CD4-positive, alpha-beta T cell (primary cell): ENCODE data around the gene SRBD1. TPM values are rescaled to one million over a fixed set of nuclear protein-coding genes. Genes with fewer than 3 reads are reported as not detected.

Experiments used
- ATAC-seq: fragments of 200-7000 bp; cut with Tn5 transposase; one replicate; pipeline ENCODE4 v1.10.0; 2022; ENCODE audit warnings: mild to moderate bottlenecking; ENCODE audit not compliant: poor library complexity
- CTCF ChIA-PET: fragments of 350-600 bp; sonication (Branson Sonifier 250); formaldehyde crosslinking; loops from one replicate; lab custom pipeline; 2021; ENCODE audit warnings: antibody characterized with exemption, inconsistent platforms; lab: Charles Lee
- POLR2A ChIA-PET: fragments of 350-600 bp; sonication (Branson Sonifier 250); formaldehyde crosslinking; loops from one replicate; lab custom pipeline; 2021; ENCODE audit warnings: antibody characterized with exemption, inconsistent platforms; lab: Charles Lee
- DNase-seq, 14 experiments: peaks; one replicate each; pipeline ENCODE4 v3.0.0-alpha.2; 2013 to 2020; ENCODE audit warnings: mixed read lengths in 2 of 14
- H3K27ac ChIP-seq, 2 donors: one replicate each; pipeline versions ENCODE4 v1.5.1 to v1.7.0; 2013; ENCODE audit warnings: low read length in 2 of 2, low read depth in 1 of 2, mild to moderate bottlenecking in 1 of 2
- H3K27me3 ChIP-seq, 2 experiments: 1 replicate in 1 of 2; 2 replicates in 1 of 2; pipeline versions ENCODE4 v1.6.1 to v1.7.0; 2013; ENCODE audit warnings: low read length in 2 of 2, control low read depth in 1 of 2, mild to moderate bottlenecking in 1 of 2, moderate library complexity in 1 of 2; ENCODE audit not compliant: insufficient read depth in 2 of 2, control insufficient read depth in 1 of 2
- H3K36me3 ChIP-seq: one replicate; pipeline ENCODE4 v1.6.1; 2013; ENCODE audit warnings: low read length, control low read depth; ENCODE audit not compliant: insufficient read depth
- H3K4me1 ChIP-seq: one replicate; pipeline ENCODE4 v1.6.1; 2013; ENCODE audit warnings: low read length, control low read depth; ENCODE audit not compliant: insufficient read depth
- H3K4me3 ChIP-seq: one replicate; pipeline ENCODE4 v1.5.1; 2013; ENCODE audit warnings: mild to moderate bottlenecking, low read length, moderate library complexity
- H3K9me3 ChIP-seq, 2 experiments: 1 replicate in 1 of 2; 2 replicates in 1 of 2; pipeline versions ENCODE4 v1.6.1 to v1.7.0; 2013; ENCODE audit warnings: low read length in 2 of 2, mild to moderate bottlenecking in 2 of 2, control low read depth in 1 of 2, moderate library complexity in 1 of 2; ENCODE audit not compliant: control insufficient read depth in 1 of 2, insufficient read depth in 1 of 2
- H3K27ac Mint-ChIP-seq: one replicate; pipeline ENCODE4 v1.8.0; 2020; ENCODE audit warnings: mixed read lengths
- H3K27me3 Mint-ChIP-seq: one replicate; pipeline ENCODE4 v1.8.0; 2021; ENCODE audit warnings: mixed read lengths
- H3K36me3 Mint-ChIP-seq: one replicate; pipeline ENCODE4 v1.8.0; 2021; ENCODE audit warnings: low read depth, mixed read lengths
- H3K4me1 Mint-ChIP-seq: one replicate; pipeline ENCODE4 v1.8.0; 2021; ENCODE audit warnings: low read depth, mixed read lengths
- H3K4me3 Mint-ChIP-seq: one replicate; pipeline ENCODE4 v1.8.0; 2020; ENCODE audit warnings: mild to moderate bottlenecking, mixed read lengths
- H3K9me3 Mint-ChIP-seq: one replicate; pipeline ENCODE4 v1.8.0; 2020; ENCODE audit warnings: mixed read lengths
- CTCF ChIP-seq: fragments of 200-600 bp; IDR thresholded peaks from one replicate; pipeline ENCODE4 v1.8.0; 2022; ENCODE audit warnings: antibody characterized with exemption, mild to moderate bottlenecking
- intact Hi-C, 2 experiments: fragments of 100-400 bp; cut with DNase I in 1 of 2; cut with micrococcal nuclease in 1 of 2; formaldehyde crosslinking; loops; one replicate each; pipeline versions ENCODE4 v1.15.1 to v1.9.0; 2023 to 2025; cut with DNase I, micrococcal nuclease
- total RNA-seq, 174 experiments: library from RNA in 2 of 174; stranded (reverse) in 2 of 174; gene quantifications; one replicate each; pipeline ENCODE4 v1.2.3 and lab custom pipeline; 2021 to 2026

SRBD1 gene
- total RNA-seq, 2 experiments from 2014 or later = 14.2 to 16.0 TPM

DNA sequence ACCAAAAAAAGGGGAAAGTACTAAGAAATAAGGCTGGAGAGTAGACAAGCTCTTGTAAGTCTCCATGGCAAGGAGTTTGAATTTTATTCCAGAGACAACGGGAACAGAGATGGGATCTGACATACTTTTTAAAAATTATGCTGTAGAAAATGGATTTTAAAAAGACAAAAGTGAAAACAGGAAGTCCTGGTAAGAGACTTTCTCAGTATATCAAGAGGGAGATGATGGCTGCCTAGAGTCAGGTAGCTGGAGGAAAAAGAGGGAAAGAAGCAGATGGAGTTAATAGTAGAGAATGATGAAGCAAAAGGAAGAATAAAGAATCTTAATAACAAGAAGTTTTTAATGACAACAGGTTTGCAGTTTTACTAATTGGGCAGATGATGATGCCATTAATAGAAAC is 168.1 kb downstream of the SRBD1 start:
- no peak overlapping the region for H3K27ac Mint-ChIP-seq
- no peaks in the 10 kb centered on the region for H3K9me3 Mint-ChIP-seq
- DNase-seq = no peak
- Histone ChIP-seq H3K9me3 (no peaks in the 10 kb centered on the region), H3K36me3 (no peaks in the 10 kb centered on the region), H3K4me3 (no peak overlapping the region), H3K27me3 (no peaks in the 10 kb centered on the region), H3K27ac (no peak overlapping the region), H3K4me1 (no peaks in the 10 kb centered on the region)
- H3K36me3 Mint-ChIP-seq = peaks cover 33% of the 10 kb centered on the region
- POLR2A ChIA-PET = no interaction called here
- CTCF ChIA-PET = interaction anchor here (0.9 to 1.2 kb wide), 2 partner anchors 14 to 16 kb away, joined by 3 read pairs; no protein-coding TSS in a partner anchor
- TF ChIP-seq CTCF = no peak
- no peaks in the 10 kb centered on the region for H3K27me3 Mint-ChIP-seq
- no peak for ATAC-seq
- intact Hi-C loops = no loop called here
- no peak overlapping the region for H3K4me3 Mint-ChIP-seq
- no peaks in the 10 kb centered on the region for H3K4me1 Mint-ChIP-seq

DNA sequence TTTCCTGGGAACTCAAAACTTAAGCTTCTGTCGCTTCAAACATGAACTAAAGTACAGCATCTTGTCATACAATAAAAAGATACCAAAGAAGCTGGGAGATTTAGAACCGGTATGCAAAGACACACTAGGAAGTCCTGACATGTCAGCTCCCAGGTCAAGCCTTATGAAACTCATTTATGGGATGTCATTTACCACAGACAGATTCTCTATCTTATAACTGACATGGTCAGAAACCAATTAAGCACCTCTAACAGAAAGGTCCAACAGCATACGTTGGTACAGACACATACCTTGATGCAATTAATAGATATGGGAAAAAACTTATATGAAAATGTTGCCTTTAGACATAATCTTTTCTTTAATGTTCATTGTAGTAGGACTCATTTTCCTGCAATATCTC is 169.0 kb downstream of the SRBD1 start:
- Histone ChIP-seq H3K9me3 (peaks cover 0 to 3% of the 10 kb centered on the region in 2 experiments), H3K36me3 (no peaks in the 10 kb centered on the region), H3K27me3 (no peaks in the 10 kb centered on the region), H3K4me1 (no peaks in the 10 kb centered on the region), H3K4me3 (no peak overlapping the region), H3K27ac (no peak overlapping the region)
- Mint-ChIP-seq H3K36me3 (peaks cover 43% of the 10 kb centered on the region), H3K4me3 (no peak overlapping the region), H3K27ac (no peak overlapping the region), H3K9me3 (peaks cover 6% of the 10 kb centered on the region), H3K27me3 (no peaks in the 10 kb centered on the region), H3K4me1 (no peaks in the 10 kb centered on the region)
- DNase-seq = no peak
- intact Hi-C loops = no loop called here
- TF ChIP-seq CTCF = no peak
- ChIA-PET CTCF (interaction anchor here (0.7 to 1.4 kb wide), 2 partner anchors 9 to 10 kb away, joined by 3 read pairs; no protein-coding TSS in a partner anchor), POLR2A (no interaction called here)
- ATAC-seq = no peak

DNA sequence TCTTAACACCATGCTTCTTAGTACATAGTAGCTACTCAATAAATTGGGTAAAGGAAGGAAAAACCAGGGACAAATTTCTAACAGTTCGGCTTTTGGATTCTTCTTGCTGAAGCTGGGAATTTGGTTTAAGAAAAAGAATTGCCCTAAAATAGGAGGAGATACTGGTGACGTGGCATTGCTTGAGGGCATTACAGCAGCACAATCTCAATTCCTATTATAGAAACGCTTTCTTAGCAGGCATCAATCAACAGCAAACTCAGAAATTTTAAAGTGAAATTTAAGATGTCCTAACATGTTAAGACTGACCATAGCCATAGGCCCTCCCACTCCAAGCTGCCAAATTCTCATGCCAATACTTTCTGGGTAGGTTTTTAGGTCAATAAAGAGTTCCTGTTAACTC is 169.5 kb downstream of the SRBD1 start:
- no peak for TF ChIP-seq CTCF
- H3K36me3 Mint-ChIP-seq = peaks cover 48% of the 10 kb centered on the region
- intact Hi-C loops = no loop called here
- H3K27me3 Mint-ChIP-seq = no peaks in the 10 kb centered on the region
- ChIA-PET POLR2A (no interaction called here), CTCF (interaction anchor here (0.7 to 1.4 kb wide), 2 partner anchors 9 to 10 kb away, joined by 3 read pairs; no protein-coding TSS in a partner anchor)
- Histone ChIP-seq H3K27ac (no peak overlapping the region), H3K9me3 (peaks cover 0 to 3% of the 10 kb centered on the region in 2 experiments), H3K4me1 (no peaks in the 10 kb centered on the region), H3K27me3 (no peaks in the 10 kb centered on the region), H3K36me3 (no peaks in the 10 kb centered on the region), H3K4me3 (no peak overlapping the region)
- no peak overlapping the region for H3K4me3 Mint-ChIP-seq
- H3K9me3 Mint-ChIP-seq = peaks cover 6% of the 10 kb centered on the region
- H3K4me1 Mint-ChIP-seq = no peaks in the 10 kb centered on the region
- DNase-seq (no peak), ATAC-seq (no peak)
- no peak overlapping the region for H3K27ac Mint-ChIP-seq
